Colonic mucosa (tissue), 4 donors: ENCODE data around the gene GRAMD2B. TPM values are rescaled to one million over a fixed set of nuclear protein-coding genes. Genes with fewer than 3 reads are reported as not detected.

Source experiments
- DNase-seq: peaks from one replicate; pipeline ENCODE4 v3.0.0-alpha.2; 2020
- H3K27ac ChIP-seq: fragments of 200-600 bp; one replicate; pipeline ENCODE4 v1.8.0; 2021
- H3K27me3 ChIP-seq: fragments of 200-600 bp; one replicate; pipeline ENCODE4 v1.8.0; 2021
- H3K36me3 ChIP-seq: fragments of 200-600 bp; one replicate; pipeline ENCODE4 v1.8.0; 2021
- H3K4me1 ChIP-seq: fragments of 200-600 bp; one replicate; pipeline ENCODE4 v1.8.0; 2021; ENCODE audit warnings: mild to moderate bottlenecking
- H3K4me3 ChIP-seq: fragments of 200-600 bp; one replicate; pipeline ENCODE4 v1.8.0; 2021
- H3K9ac ChIP-seq, 2 donors: one replicate each; pipeline ENCODE4 v1.7.0; 2013; ENCODE audit warnings: control low read depth in 2 of 2, low read depth in 2 of 2, low read length in 2 of 2
- H3K9me3 ChIP-seq: fragments of 200-600 bp; one replicate; pipeline ENCODE4 v1.8.0; 2021
- CTCF ChIP-seq: fragments of 200-600 bp; IDR thresholded peaks from one replicate; pipeline ENCODE4 v1.8.0; 2022; ENCODE audit warnings: antibody characterized with exemption, mild to moderate bottlenecking
- intact Hi-C: fragments of 100-400 bp; cut with DNase I; formaldehyde crosslinking; loops from one replicate; pipeline ENCODE4 v1.14.1; 2022
- total RNA-seq, 2 donors: library from RNA; stranded (reverse); fragmentation: NEBNext Ultra II Directional in 1 of 2; extraction: Animal tissue kit (Norgen Biotek cat#: 25700) in 1 of 2; gene quantifications; one replicate each; pipeline ENCODE4 v1.2.1, GENCODE V29; 2021
- donor health status: healthy.
- donor health status: DM: no; HTN: no; CAD: no.
- donor health status: DM: no; HTN: no; CAD: no.

GRAMD2B gene
- total RNA-seq, 2 donors from 2014 or later, result 30.9 to 60.4 TPM

- Histone ChIP-seq H3K4me3 (no peak overlapping the region), H3K27me3 (no peaks in the 10 kb centered on the region), H3K9ac (no peak overlapping the region), H3K9me3 (no peaks in the 10 kb centered on the region), H3K27ac (no peak overlapping the region), H3K36me3 (no peaks in the 10 kb centered on the region), H3K4me1 (no peaks in the 10 kb centered on the region)
- TF ChIP-seq CTCF, result no peak
- DNase-seq, result no peak
- intact Hi-C loops, result no loop called here
Measured at GRCh38 chr5:126428421-126428820, 5.2 kb downstream of the GRAMD2B start.

GRCh38 chr5:126430631-126431030 is 7.4 kb downstream of the GRAMD2B start:
- Histone ChIP-seq H3K27ac (no peak overlapping the region), H3K9ac (no peak overlapping the region), H3K36me3 (no peaks in the 10 kb centered on the region), H3K4me1 (no peaks in the 10 kb centered on the region), H3K9me3 (no peaks in the 10 kb centered on the region), H3K27me3 (no peaks in the 10 kb centered on the region), H3K4me3 (no peak overlapping the region)
- DNase-seq, result no peak
- intact Hi-C loops, result no loop called here
- no peak for TF ChIP-seq CTCF

GRCh38 chr5:126433701-126434100 is 10.5 kb downstream of the GRAMD2B start:
- no peak overlapping the region for H3K27ac ChIP-seq
- H3K4me1 ChIP-seq, result no peaks in the 10 kb centered on the region
- intact Hi-C loops, result no loop called here
- no peaks in the 10 kb centered on the region for H3K27me3 ChIP-seq
- H3K9ac ChIP-seq, result no peak overlapping the region
- no peak for TF ChIP-seq CTCF
- no peak for DNase-seq
- no peak overlapping the region for H3K4me3 ChIP-seq
- H3K9me3 ChIP-seq, result no peaks in the 10 kb centered on the region
- no peaks in the 10 kb centered on the region for H3K36me3 ChIP-seq

- intact Hi-C loops, result no loop called here
- H3K27ac ChIP-seq, result no peak overlapping the region
- TF ChIP-seq CTCF, result no peak
Measured at GRCh38 chr5:126435261-126435660, 12.1 kb downstream of the GRAMD2B start.

GRCh38 chr5:126435714-126436113 is 12.5 kb downstream of the GRAMD2B start:
- Histone ChIP-seq H3K27me3 (no peaks in the 10 kb centered on the region), H3K9ac (no peak overlapping the region), H3K4me1 (no peaks in the 10 kb centered on the region), H3K36me3 (no peaks in the 10 kb centered on the region), H3K4me3 (no peak overlapping the region), H3K9me3 (no peaks in the 10 kb centered on the region), H3K27ac (no peak overlapping the region)
- TF ChIP-seq CTCF, result no peak
- intact Hi-C loops, result no loop called here
- no peak for DNase-seq

More at GRCh38 chr5:126435261-126435660, 12.1 kb downstream of the GRAMD2B start:
- no peaks in the 10 kb centered on the region for H3K4me1 ChIP-seq
- H3K27me3 ChIP-seq, result no peaks in the 10 kb centered on the region
- H3K9ac ChIP-seq, result no peak overlapping the region
- no peak for DNase-seq
- no peaks in the 10 kb centered on the region for H3K36me3 ChIP-seq
- H3K9me3 ChIP-seq, result no peaks in the 10 kb centered on the region
- H3K4me3 ChIP-seq, result no peak overlapping the region

GRCh38 chr5:126437721-126438120 is 14.5 kb downstream of the GRAMD2B start:
- Histone ChIP-seq H3K4me1 (no peaks in the 10 kb centered on the region), H3K9ac (no peak overlapping the region), H3K9me3 (no peaks in the 10 kb centered on the region), H3K4me3 (no peak overlapping the region), H3K36me3 (no peaks in the 10 kb centered on the region), H3K27ac (no peak overlapping the region), H3K27me3 (no peaks in the 10 kb centered on the region)
- intact Hi-C loops, result no loop called here
- DNase-seq, result no peak
- no peak for TF ChIP-seq CTCF
